HG02588 (cell line): Measurements from ENCODE around the gene GJA10.

Experiments used
- ATAC-seq: cut with Tn5 transposase; IDR thresholded peaks from one replicate; pipeline ENCODE4 v1.9.1; 2021; ENCODE audit warnings: mild to moderate bottlenecking, moderate library complexity; ENCODE audit not compliant: unreplicated experiment

The GJA10 gene

DNA sequence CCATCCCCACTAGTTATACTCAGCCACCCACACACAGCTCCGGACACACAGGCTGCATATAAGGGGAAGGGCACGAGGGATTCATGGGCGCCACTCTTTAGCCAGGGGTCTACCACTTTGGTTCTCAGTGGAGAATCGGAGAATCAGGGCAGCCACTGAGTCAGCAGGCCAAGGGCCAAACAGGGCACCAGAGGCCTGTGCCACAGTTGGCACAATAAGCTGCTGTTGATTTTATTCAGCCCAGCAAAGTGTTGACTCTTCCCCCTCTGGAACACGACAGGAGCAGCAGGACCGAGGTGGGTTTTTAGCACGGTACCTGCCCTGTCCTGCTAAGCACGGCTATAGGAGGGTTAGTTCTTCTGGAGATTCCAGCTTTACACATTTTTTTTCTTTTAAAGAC is 48.3 kb downstream of the GJA10 start:
- no peak for ATAC-seq

DNA sequence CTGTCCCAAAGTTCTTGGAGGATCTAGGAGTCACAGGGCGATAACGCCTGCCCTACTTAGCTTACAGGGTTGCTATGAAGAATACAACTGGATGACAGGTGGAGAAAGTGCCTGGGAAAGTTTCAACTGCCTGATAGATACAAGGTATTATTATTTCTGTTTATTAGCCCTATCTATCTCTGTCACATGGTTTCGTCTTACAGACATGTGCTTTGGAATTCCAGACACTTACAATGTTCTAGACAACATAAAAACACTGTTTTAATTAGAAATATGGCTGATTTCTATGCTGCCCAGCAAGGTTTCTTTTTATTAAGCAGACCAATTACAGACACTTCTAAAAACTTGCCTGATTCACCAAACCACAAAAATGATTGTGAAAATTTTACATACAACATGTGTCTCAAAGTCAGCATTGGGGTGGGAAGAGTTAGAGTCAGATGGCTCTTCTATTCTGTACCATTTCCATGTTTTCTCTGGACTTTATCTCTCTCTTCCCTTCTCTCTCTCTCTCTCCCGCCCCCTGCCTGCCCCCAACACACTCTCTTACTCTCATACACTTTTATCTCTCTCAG is 50.0 kb downstream of the GJA10 start:
- ATAC-seq, result no peak

DNA sequence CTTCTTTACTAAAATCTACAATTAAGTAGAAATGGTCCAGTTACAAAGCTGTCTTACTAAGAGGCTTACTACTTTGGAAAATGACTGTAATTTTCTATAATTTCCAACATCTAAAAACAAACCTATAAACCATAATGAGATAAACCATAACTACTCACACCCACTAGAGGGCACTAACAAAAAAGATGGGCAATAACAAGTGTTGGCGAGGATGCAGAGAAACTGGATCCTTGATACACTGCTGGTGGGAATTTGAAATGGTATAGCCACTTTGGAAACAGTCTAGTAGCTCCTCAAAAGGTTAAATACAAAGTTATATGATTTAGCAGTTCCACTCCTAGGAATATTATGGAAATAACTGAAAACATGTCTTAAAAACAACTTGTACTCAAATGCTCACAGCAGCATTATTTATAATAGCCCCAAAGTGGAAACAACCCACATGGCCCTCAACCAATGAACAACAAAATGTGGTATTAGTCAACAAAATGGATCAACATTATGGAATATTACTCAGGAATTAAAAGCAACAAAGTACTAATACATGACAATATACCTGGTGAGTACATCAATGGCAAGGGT is 50.6 kb downstream of the GJA10 start:
- ATAC-seq, result no peak
